Measurements from ENCODE around the gene KCNK4.

KCNK4 gene

DNA sequence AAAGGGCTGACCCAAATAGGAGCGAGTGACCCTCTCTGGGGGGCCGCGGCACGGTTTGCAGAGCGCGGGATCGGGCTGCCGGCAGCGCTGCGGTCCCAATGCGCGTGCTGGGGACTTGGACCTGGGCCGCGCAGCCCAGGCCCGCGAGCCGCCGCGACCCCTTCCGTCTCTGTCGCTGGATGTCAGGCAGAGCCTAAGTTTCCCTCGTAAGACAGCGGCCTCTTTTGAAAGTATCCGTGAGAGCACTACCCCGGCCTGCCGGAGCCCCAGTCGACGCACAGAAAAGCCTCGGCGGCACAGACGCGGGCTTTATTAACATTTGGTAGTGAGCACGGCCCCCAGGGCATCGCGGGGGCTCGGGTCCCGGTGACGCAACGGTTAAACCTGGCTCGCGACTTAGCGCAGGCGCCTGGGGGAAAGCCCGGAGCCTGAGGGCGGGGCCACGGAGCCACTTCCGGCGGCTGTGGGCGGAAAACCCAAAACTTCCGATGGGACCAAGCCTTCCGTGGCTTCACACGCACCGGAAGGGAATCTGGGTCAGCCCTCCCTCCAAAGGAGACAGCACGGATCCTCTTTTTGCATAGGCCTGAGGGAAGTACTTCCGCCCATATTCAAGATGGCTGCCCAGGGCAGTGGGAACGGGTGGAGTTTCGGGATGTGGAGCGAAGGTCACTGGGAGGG lies 21.4 kb upstream of the KCNK4 start:
- DNase-seq, result peak; percentile 96

DNA sequence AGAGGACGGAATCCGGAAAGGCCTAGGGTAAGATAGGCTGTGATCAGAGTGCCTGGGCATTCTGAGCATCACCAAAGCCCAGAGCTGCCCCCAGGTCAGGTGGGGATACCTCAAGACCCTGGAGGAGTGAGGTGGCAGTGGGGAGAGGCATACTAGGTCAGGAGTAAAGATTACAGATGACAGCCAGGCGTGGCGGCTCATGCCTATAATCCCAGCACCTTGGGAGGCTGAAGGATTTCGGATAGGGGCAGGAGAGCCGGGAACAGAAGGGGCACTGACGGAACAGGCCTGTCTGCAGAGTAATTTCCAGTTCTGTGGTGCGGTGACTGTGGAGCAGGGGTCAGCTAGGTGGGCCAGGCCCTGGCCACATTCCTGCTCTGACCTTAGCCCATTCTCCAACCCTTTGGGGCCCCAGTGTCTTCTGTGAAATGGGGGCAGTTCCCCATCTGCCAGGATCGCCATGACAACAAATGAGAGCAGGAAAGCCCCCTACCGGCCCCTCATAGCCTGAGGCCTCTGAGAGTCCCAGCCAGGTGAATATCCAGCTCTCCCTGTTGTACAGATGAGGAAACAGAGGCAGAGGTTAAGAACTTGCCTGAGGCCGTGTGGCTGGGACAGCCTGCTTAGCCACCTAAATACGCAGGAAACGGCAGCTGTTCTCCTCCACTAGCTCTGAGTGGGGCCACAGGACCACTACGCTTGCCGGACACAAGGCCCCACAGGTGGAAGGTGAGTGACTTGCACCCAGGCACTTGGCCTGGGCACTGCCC lies 15.9 kb upstream of the KCNK4 start:
- DNase-seq, result no peak

DNA sequence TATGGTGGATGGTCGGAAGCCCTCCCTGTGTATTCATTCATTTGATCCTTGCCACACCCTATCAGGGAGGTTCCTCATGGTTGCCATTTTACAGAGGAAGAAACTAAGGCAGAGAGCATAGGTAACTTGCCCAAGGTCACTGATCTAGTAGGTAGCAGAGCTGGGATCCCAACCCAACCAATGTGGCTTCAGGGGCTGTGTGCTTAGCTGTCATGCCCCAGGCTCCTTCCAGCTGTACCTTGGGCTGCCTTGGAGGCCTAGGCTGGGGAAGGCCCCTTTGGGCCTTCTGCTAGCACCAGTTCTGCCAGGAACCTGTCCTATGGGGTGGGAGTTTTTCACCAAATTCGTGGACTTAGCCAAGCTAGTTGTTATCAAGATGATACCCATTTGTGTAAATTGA lies 15.3 kb upstream of the KCNK4 start:
- no peak for DNase-seq

DNA sequence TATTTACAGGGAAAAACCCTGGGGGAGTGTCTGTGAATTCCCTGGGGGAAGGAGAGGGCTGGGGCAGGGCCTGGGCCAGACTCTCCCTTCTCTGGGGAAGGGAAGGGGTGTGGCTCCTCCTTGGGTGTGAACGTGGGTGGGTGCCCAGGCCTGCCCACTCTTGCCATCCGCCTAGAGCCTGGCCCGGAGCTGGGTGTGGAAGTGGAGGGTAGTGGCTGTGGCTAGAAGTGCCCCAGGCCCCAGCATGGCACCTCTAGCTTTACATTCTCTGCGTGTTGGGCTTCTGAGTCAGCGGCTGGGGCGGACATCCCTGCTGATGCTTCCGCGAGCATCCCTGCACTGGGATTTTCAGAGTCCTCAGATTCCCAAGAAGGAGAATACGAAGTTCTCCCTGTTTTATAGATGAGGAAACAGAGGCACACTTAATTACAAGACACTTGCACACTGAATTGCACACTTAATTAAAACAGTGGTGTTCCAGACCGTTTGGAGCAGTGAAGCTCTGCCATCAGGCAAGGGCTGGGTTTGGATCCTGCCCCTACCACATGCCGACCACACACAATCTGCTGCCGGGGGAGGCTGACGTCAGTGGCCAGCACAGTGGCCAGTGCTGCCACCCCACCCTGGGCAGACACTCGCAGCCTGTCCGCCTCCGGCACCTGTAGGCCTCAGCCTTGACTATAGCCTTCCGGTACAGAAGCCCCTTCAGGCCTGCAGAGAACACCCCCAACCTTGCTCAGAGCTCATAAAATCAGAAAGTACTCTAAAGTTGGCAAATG lies 14.3 kb upstream of the KCNK4 start:
- no peak for DNase-seq

DNA sequence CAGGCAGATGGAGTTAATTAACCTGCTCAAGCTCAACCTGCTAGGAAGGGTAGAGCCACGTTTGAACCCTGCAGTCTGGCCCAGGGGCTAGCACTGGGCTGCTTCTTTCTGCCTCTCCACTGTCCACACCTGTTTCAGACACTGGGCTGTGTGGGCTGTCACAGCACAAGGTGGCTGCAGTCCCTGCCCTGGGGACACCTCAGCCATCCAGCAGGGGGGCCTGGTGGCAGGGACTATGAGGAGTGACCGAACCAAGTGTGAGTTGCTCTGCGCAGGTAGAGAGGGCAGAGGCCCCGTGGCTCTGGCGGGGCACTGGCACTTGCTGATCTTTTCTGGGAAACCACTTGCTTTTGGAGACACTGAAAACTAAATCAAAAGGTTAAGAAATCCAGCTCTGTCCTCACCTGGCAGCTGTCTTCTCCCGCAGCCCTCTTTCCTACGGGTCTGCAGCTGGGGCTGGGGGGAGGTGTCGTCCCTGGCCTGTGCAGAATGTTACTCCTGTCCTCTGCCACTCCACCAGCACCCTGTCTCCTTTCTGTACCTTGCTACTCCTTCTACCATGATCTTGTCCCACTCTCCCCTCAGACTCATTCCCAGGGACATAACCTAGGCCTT lies 12.4 kb upstream of the KCNK4 start:
- no peak for DNase-seq

DNA sequence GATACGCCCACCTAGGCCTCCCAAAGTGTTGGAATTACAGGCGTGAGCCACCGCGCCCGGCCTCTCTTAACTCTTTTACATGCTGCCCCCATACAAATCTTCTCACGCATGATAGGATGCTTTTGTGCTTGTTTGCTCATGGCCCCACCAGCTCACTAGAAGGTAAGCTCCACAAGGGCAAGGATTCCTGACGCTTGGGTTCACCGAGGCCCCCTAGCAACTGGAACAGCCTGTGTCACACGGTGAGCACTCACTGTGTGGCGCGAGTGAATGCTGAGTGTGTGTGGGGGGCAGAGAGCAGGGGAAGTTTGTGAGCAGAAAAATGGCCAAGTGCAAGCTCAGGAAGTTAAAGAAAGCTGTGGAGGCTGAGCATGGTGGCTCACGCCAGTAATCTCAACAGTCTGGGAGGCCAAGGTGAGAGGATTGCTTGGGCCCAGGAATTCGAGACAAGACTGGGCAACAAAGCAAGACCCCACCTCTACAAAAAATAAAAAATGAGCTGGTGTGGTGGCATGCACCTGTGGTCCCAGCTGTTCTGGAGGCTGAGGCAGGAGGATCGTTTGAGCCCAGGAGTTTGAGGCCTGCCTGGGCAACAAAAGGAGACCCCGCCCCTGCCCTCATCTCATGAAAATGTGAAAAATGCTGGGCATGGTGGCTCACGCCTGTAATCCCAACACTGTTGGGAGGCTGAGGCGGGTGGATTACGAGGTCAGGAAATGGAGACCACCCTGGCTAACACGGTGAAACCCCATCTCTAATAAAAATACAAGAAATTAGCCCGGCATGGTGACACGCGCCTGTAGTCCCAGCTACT lies 8.9 kb upstream of the KCNK4 start:
- no peak for DNase-seq

DNA sequence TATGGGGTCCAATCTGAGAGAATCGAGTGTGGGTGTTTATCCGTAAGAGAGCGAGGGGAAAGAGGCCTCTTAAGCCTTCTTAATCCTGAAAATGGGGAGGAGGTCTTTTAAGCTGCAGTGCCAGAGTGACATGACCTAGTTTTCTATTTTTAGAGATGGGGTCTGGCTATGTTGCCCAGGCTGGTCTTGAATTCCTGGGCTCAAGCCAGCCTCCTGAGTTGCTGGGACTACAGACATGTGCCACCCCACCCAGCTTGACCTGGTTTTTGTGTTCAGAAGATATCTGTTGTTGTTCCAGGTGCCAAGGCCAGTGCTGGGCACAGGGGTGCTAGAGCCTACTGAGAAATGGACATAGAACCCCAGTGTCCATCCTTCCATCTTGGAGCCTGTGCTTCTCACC lies 8.0 kb upstream of the KCNK4 start:
- no peak for DNase-seq

DNA sequence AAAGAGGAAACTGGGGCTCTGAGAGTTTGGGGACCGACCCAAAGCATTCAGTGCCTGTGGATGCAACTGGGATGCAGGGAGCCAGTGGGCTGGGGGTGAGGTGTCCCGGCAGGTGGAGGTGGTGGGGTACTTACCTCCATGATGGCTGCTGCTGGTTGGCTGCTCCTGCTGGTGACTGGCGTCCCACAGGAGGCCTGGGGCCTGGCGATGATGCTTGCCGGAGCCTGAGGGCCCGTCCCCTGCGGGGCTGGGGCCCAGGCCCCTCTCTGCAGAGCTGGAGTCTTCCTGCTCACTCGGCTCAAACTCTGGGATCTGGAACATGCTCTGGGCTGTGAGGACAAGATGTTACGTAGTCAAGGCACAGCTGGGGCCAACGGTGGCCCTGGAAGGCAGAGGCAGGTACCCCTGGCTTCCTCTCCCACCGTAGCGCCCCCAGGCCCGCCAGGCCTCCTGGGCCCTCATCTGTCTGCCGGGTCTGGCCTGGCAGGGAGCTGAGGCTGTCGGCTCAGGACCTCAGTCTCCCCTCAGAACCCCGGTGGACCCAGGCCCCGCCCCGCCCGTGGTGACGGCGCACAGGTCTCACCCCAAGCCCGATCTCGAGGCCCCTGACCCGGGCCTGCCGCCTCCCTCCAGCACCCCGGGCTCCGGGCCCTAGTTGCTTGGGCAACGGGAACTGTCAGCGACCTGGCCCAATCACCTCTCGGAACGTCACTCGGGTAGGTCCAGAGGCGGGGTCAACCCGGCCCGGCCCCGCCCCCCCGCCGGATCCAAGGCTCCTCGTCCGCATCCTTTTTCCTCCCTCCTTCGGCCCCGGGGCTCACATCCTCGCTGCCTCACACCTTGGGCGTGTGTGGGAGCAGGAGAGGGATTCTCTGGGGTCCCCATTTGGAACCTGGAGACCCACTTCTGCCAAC lies 6.8 kb upstream of the KCNK4 start, which contains the start of gene BAD:
Gene BAD (minus strand): TSS at position 618 of the 914 bp plus-strand sequence. CDS start 297 bp downstream, at position 321.
- DNase-seq, result peak; percentile 58

DNA sequence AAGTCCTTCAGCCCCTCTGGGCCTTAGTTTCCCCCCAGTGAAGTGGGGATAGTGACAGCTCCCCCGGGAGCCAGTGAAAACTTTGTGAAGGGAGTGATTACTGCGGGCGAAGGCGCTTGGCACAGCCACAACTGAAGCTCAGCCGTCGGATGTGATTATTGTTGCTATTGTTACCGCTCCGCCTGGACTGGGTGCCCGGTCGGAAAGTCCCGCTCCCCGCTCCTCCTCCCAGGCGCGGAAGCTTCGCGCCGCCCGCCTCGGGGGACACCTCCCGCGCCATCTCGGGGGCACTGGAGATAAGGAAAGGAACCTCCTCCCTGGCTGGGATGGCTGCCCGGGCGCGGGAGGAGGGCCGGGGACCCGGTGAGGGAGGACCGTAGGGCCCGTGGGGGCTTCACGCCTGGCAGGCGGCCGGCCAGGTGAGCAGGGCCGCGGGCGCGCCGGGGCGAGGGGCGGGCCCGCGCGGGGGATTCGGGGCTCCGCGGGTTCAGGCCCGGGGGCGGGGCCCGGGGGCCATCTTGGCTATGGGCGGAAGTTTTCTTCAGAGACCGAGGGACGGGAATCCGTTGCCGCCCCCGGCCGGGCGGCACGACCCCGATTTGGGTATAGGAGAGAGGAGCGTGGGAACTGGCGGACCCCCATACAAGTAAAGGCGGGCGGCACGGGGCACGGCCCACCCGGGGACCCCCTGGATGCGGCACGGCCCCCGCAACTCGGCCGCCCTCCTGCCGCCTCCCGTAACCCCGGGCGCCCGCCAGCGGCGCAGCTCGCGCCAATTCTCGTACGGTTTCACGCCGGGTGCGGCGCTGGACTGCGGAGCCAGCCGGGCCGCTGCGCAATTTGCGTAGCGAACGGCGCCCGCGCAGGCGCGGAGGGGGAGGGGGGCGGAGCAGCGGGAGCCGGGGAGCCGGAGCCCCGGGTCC lies 5.9 kb upstream of the KCNK4 start, which contains the start of gene GPR137:
Gene GPR137 (plus strand): TSS at position 887 of the 923 bp plus-strand sequence. CDS start 677 bp downstream, outside the sequence.
- DNase-seq, result peak; percentile 4

DNA sequence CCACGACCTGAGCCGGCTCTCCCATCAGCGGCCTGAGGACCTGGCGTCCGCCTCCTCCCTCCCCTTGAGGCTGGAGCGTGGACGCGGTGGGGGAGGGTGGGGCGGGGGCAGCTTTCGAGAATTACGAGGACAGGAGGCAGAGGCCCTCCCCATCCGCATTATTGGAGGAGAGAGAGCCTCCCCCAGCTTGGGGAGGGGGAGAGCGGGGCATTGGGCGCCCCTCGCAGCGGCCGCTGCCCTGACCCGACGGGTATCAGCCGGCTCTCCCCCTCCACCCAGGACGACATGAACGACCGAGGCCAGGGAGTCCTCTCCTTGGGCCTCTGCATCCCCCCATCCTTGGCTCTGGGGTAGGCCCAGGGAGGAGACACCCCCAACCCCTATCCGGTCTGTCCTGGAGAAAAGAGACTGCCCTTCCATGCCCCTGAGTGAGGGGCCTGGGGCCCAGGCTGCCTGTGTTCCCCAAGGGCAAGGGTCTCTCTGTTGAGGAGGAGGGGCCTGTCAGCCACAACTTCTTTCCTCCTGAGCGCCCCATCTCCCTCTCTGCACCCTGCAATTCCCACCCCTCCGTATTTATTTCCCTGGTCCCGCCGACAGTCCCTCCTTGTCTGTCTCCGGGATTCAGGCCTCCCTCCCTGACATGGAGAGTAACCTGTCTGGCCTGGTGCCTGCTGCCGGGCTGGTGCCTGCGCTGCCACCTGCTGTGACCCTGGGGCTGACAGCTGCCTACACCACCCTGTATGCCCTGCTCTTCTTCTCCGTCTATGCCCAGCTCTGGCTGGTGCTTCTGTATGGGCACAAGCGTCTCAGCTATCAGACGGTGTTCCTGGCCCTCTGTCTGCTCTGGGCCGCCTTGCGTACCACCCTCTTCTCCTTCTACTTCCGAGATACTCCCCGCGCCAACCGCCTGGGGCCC lies 5.0 kb upstream of the KCNK4 start:
- no peak for DNase-seq

DNA sequence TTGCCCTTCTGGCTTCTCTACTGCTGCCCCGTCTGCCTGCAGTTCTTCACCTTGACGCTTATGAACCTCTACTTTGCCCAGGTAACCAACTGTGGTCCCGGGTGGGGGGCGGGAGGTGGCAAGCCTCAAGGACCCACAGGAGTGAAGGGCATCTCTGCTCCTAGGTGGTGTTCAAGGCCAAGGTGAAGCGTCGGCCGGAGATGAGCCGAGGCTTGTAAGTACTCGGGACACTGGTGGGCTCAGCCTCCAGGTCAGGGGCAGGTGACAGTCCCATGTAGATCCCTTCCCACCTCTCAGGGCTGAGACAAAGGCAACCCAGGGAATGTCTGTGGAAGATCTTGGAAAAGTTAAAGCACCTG lies 4.3 kb upstream of the KCNK4 start:
- no peak for DNase-seq

DNA sequence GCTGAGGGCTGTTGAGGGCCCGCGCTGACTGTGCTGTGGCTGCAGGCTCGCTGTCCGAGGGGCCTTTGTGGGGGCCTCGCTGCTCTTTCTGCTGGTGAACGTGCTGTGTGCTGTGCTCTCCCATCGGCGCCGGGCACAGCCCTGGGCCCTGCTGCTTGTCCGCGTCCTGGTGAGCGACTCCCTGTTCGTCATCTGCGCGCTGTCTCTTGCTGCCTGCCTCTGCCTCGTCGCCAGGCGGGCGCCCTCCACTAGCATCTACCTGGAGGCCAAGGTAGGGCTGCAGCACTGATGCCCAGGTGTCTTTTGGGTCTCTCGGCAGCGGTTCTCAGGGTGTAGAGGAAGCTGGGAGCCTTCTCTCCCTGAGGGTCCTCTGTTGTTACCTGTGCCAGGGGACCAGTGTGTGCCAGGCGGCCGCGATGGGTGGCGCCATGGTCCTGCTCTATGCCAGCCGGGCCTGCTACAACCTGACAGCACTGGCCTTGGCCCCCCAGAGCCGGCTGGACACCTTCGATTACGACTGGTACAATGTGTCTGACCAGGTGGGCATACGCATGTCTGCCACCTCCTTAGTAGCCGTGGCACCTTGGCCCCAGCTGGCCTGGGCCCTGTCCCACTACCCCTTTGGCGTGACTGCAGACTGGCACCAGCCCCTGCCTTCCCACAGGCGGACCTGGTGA lies 3.3 kb upstream of the KCNK4 start:
- DNase-seq, result no peak

DNA sequence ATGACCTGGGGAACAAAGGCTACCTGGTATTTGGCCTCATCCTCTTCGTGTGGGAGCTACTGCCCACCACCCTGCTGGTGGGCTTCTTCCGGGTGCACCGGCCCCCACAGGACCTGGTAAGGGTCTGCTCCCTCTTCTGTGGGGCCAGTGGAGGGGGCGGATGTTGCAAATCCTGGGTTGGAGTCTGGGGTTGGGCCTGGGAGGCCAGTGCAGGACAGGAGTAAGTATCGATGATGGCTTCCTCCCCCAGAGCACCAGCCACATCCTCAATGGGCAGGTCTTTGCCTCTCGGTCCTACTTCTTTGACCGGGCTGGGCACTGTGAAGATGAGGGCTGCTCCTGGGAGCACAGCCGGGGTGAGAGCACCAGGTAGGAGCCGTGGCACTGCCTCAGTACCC lies 2.8 kb upstream of the KCNK4 start:
- no peak for DNase-seq

DNA sequence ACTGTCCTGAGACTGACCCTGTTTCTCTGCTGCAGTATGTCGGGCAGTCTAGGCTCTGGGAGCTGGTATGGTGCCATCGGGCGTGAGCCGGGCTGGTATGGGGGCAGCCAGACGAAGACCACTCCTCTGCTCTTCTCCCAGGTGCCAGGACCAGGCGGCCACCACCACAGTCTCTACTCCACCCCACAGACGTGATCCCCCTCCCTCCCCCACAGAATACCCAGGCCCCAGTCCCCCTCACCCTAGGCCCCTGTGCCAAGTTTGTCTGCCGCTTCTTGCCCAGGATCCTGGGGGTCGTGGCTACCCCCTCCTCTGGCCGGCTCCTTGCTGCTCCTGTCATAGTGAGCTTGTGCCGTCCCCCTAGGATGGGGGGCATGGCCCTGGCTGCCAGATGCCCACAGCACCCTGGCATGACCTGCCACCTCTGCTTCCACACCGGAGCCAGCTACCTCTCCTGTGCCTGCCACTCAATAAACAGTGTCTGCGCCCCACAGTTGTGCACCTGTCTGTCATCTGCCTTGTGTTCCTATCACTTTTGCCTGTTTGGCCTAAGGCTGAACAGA lies 2.0 kb upstream of the KCNK4 start:
- DNase-seq, result no peak

DNA sequence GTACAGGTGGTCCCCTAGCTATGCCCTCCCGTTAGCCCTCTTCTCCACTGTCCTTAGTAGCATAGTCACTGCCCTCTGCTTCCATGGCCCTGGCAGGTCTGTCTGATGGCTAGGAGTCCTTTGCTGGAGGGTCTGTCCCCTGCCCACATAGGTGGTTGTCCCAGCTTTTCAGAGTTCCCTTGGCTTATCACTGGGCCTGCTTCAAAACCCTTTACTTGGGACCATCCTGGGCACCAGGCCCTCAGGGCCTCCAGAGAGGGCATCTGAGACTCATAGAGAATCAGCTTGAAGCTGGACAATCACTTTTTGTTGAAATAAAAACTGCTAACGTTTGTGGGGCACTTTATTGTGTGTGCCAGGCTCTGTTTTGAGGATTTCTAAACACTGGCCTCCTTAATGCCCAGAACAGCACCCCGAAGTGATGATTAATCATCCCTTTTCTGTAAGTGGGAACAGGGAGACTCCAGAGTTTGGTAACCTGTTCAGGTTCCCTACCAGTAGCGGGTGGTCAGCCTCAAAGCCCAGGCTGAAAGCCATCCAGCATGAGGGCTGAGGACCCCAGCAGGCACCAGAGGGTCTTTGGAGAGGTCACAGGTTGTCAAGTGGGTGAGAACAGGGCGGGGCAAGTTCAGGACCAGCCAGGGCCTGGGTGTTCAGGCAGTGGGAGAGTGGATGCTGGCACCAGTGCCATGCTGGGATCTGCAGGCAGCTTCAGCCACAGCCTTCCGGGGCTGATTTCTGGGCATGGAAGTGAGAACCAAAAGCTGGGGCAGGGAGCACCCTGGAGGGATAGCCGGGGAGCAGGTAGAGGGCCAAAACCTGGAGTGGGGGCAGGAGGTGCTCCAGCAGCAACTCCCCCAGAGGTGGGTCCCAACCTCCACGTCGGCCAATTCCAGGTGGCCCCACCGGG lies 495 bp upstream of the KCNK4 start:
- DNase-seq, result no peak

DNA sequence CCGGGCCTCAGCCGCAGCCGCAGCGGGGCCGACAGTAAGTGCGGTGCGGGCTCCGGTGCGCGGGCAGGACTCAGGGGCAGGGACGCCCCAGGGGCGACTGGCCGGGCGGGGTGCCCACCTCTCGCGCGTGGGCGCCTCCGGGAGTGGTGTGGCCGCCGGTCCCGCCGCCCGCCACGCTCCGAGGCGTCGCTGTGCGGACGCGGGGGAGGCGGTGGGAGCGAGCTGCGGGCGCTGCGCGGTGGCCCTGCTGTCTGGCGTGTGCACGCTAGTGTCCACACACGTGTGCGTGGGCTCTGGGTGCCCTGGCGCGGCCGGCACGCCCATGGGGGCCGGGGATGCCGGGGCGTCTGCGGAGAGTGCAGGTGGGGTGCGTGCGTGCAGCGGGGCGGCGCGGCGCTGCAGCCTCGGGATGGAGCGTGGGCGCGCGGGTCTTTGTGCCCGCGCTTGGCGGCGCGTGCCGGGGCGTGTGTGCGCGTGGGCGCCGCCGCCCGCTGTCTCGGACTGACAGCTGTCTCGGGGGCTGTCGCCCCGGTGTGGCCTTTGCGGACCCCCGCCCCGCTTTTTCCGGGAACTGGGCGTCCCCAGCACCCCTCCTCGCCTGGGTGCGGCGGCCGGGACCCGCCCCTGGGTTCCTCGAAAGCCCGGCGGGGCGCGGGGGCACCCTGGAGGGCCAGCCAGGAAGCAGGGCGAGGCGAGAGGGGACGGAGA lies 804 bp downstream of the KCNK4 start:
- no peak for DNase-seq

All from NCI-H1436 treated with DMSO at 0.1 percent for 48 hours (cell line).